Measurements from ENCODE around the gene TAF3. TPM values are rescaled to one million over a fixed set of nuclear protein-coding genes. Genes with fewer than 3 reads are reported as not detected.
A peak's percentile ranks its signal among the peaks of the same experiment; 100 is the strongest.

Gene TAF3
- polyA plus RNA-seq, 3 donors from 2014 or later, result 3.5 to 13.2 (median 5.5) TPM

GRCh38 chr10:7960108-7960507 lies 141.8 kb downstream of the TAF3 start:
- Mint-ChIP-seq H3K27me3 (ENCODE audit: low read depth in 3 of 3) (peaks cover 0 to 3% (median 0%) of the 10 kb centered on the region in 3 donors), H3K4me1 (peaks cover 7 to 15% of the 10 kb centered on the region in 2 donors), H3K27ac (no peak overlapping the region), H3K4me3 (no peak overlapping the region), H3K36me3 (peaks cover 14 to 19% (median 17%) of the 10 kb centered on the region in 3 donors), H3K9me3 (no peaks in the 10 kb centered on the region)
- DNase-seq, result no peak

GRCh38 chr10:7962592-7962991 lies 144.3 kb downstream of the TAF3 start:
- Mint-ChIP-seq H3K4me1 (peaks cover 0 to 2% of the 10 kb centered on the region in 2 donors), H3K27ac (no peak overlapping the region), H3K9me3 (no peaks in the 10 kb centered on the region), H3K4me3 (no peak overlapping the region), H3K27me3 (ENCODE audit: low read depth in 3 of 3) (peaks cover 1 to 5% (median 2%) of the 10 kb centered on the region in 3 donors), H3K36me3 (peaks cover 21 to 29% (median 23%) of the 10 kb centered on the region in 3 donors)
- no peak for DNase-seq

- H3K4me3 Mint-ChIP-seq, result no peak overlapping the region
- peaks cover 2 to 5% of the 10 kb centered on the region in 2 donors for H3K4me1 Mint-ChIP-seq
- DNase-seq, result no peak
- H3K27ac Mint-ChIP-seq, result no peak overlapping the region
- peaks cover 23 to 26% (median 25%) of the 10 kb centered on the region in 3 donors for H3K36me3 Mint-ChIP-seq
- peaks cover 1 to 5% (median 2%) of the 10 kb centered on the region in 3 donors for H3K27me3 Mint-ChIP-seq (ENCODE audit: low read depth in 3 of 3)
- H3K9me3 Mint-ChIP-seq, result no peaks in the 10 kb centered on the region
These were observed 147.2 kb downstream of the TAF3 start for GRCh38 chr10:7965457-7965856.

GRCh38 chr10:7967035-7967434 lies 148.7 kb downstream of the TAF3 start:
- peaks cover 2 to 9% of the 10 kb centered on the region in 2 donors for H3K4me1 Mint-ChIP-seq
- H3K9me3 Mint-ChIP-seq, result no peaks in the 10 kb centered on the region
- no peak overlapping the region for H3K4me3 Mint-ChIP-seq
- no peak for DNase-seq
- H3K27me3 Mint-ChIP-seq (ENCODE audit: low read depth in 3 of 3), result peaks cover 2 to 5% (median 2%) of the 10 kb centered on the region in 3 donors
- no peak overlapping the region for H3K27ac Mint-ChIP-seq
- peaks cover 23 to 26% (median 25%) of the 10 kb centered on the region in 3 donors for H3K36me3 Mint-ChIP-seq

- no peak for DNase-seq
- Mint-ChIP-seq H3K4me1 (peaks cover 2 to 10% of the 10 kb centered on the region in 2 donors), H3K4me3 (no peak overlapping the region), H3K9me3 (no peaks in the 10 kb centered on the region), H3K27ac (no peak overlapping the region), H3K27me3 (ENCODE audit: low read depth in 3 of 3) (peaks cover 2 to 5% (median 3%) of the 10 kb centered on the region in 3 donors), H3K36me3 (peaks cover 23 to 30% (median 23%) of the 10 kb centered on the region in 3 donors)
These were observed 150.3 kb downstream of the TAF3 start for GRCh38 chr10:7968510-7969112.

GRCh38 chr10:7969623-7970022 lies 151.3 kb downstream of the TAF3 start:
- H3K27ac Mint-ChIP-seq, result no peak overlapping the region
- H3K36me3 Mint-ChIP-seq, result peaks cover 13 to 24% (median 19%) of the 10 kb centered on the region in 3 donors
- peaks cover 2 to 16% of the 10 kb centered on the region in 2 donors for H3K4me1 Mint-ChIP-seq
- no peak for DNase-seq
- peaks cover 2 to 5% (median 3%) of the 10 kb centered on the region in 3 donors for H3K27me3 Mint-ChIP-seq (ENCODE audit: low read depth in 3 of 3)
- no peaks in the 10 kb centered on the region for H3K9me3 Mint-ChIP-seq
- H3K4me3 Mint-ChIP-seq, result no peak overlapping the region

GRCh38 chr10:7971949-7972348 lies 153.6 kb downstream of the TAF3 start:
- no peak overlapping the region for H3K27ac Mint-ChIP-seq
- H3K9me3 Mint-ChIP-seq, result no peaks in the 10 kb centered on the region
- H3K27me3 Mint-ChIP-seq (ENCODE audit: low read depth in 3 of 3), result peaks cover 0 to 1% (median 0%) of the 10 kb centered on the region in 3 donors
- DNase-seq, result no peak
- H3K4me1 Mint-ChIP-seq, result peaks cover 0 to 16% of the 10 kb centered on the region in 2 donors
- peaks cover 0 to 16% (median 10%) of the 10 kb centered on the region in 3 donors for H3K36me3 Mint-ChIP-seq
- H3K4me3 Mint-ChIP-seq, result no peak overlapping the region

GRCh38 chr10:7972367-7972766 lies 154.1 kb downstream of the TAF3 start:
- no peak overlapping the region for H3K27ac Mint-ChIP-seq
- H3K4me1 Mint-ChIP-seq, result peaks cover 0 to 16% of the 10 kb centered on the region in 2 donors
- H3K27me3 Mint-ChIP-seq (ENCODE audit: low read depth in 3 of 3), result peaks cover 0 to 1% (median 0%) of the 10 kb centered on the region in 3 donors

GRCh38 chr10:7980196-7980595 lies 161.9 kb downstream of the TAF3 start:
- peaks cover 0 to 6% (median 0%) of the 10 kb centered on the region in 3 donors for H3K27me3 Mint-ChIP-seq (ENCODE audit: low read depth in 3 of 3)
- H3K36me3 Mint-ChIP-seq, result peaks cover 5 to 33% (median 31%) of the 10 kb centered on the region in 3 donors
- H3K4me1 Mint-ChIP-seq, result no peaks in the 10 kb centered on the region
- peak overlapping the region in 1 of 6 donors; percentile 20 for H3K27ac Mint-ChIP-seq
- H3K9me3 Mint-ChIP-seq, result no peaks in the 10 kb centered on the region
- H3K4me3 Mint-ChIP-seq, result no peak overlapping the region
- no peak for DNase-seq

More at GRCh38 chr10:7972367-7972766, 154.1 kb downstream of the TAF3 start:
- Mint-ChIP-seq H3K36me3 (peaks cover 0 to 18% (median 14%) of the 10 kb centered on the region in 3 donors), H3K4me3 (no peak overlapping the region), H3K9me3 (no peaks in the 10 kb centered on the region)
- no peak for DNase-seq

GRCh38 chr10:7982727-7983126 lies 164.4 kb downstream of the TAF3 start:
- Mint-ChIP-seq H3K4me3 (no peak overlapping the region), H3K4me1 (no peaks in the 10 kb centered on the region), H3K27me3 (ENCODE audit: low read depth in 3 of 3) (peaks cover 0 to 7% (median 2%) of the 10 kb centered on the region in 3 donors), H3K27ac (no peak overlapping the region), H3K36me3 (peaks cover 9 to 38% (median 34%) of the 10 kb centered on the region in 3 donors), H3K9me3 (no peaks in the 10 kb centered on the region)
- no peak for DNase-seq

GRCh38 chr10:7984325-7984724 lies 166.0 kb downstream of the TAF3 start:
- no peaks in the 10 kb centered on the region for H3K4me1 Mint-ChIP-seq
- peaks cover 0 to 7% (median 3%) of the 10 kb centered on the region in 3 donors for H3K27me3 Mint-ChIP-seq (ENCODE audit: low read depth in 3 of 3)
- H3K27ac Mint-ChIP-seq, result no peak overlapping the region
- H3K36me3 Mint-ChIP-seq, result peaks cover 5 to 41% (median 39%) of the 10 kb centered on the region in 3 donors
- no peak overlapping the region for H3K4me3 Mint-ChIP-seq
- no peak for DNase-seq
- H3K9me3 Mint-ChIP-seq, result no peaks in the 10 kb centered on the region

GRCh38 chr10:7984896-7985295 lies 166.6 kb downstream of the TAF3 start:
- no peaks in the 10 kb centered on the region for H3K9me3 Mint-ChIP-seq
- no peak for DNase-seq
- no peaks in the 10 kb centered on the region for H3K4me1 Mint-ChIP-seq
- no peak overlapping the region for H3K27ac Mint-ChIP-seq
- H3K4me3 Mint-ChIP-seq, result no peak overlapping the region
- peaks cover 5 to 40% (median 36%) of the 10 kb centered on the region in 3 donors for H3K36me3 Mint-ChIP-seq
- peaks cover 0 to 7% (median 3%) of the 10 kb centered on the region in 3 donors for H3K27me3 Mint-ChIP-seq (ENCODE audit: low read depth in 3 of 3)

- no peaks in the 10 kb centered on the region for H3K4me1 Mint-ChIP-seq
- H3K9me3 Mint-ChIP-seq, result no peaks in the 10 kb centered on the region
- H3K4me3 Mint-ChIP-seq, result no peak overlapping the region
- no peak overlapping the region for H3K27ac Mint-ChIP-seq
- H3K36me3 Mint-ChIP-seq, result peaks cover 5 to 34% (median 24%) of the 10 kb centered on the region in 3 donors
- H3K27me3 Mint-ChIP-seq (ENCODE audit: low read depth in 3 of 3), result peaks cover 0 to 5% (median 3%) of the 10 kb centered on the region in 3 donors
- no peak for DNase-seq
These were observed 168.5 kb downstream of the TAF3 start for GRCh38 chr10:7986851-7987250.

- no peaks in the 10 kb centered on the region for H3K9me3 Mint-ChIP-seq
- H3K27me3 Mint-ChIP-seq (ENCODE audit: low read depth in 3 of 3), result peaks cover 0 to 4% (median 3%) of the 10 kb centered on the region in 3 donors
These were observed 170.7 kb downstream of the TAF3 start for GRCh38 chr10:7988989-7989388.

More at GRCh38 chr10:7988989-7989388, 170.7 kb downstream of the TAF3 start:
- Mint-ChIP-seq H3K4me3 (no peak overlapping the region), H3K36me3 (peaks cover 5 to 39% (median 25%) of the 10 kb centered on the region in 3 donors), H3K27ac (no peak overlapping the region), H3K4me1 (no peaks in the 10 kb centered on the region)
- no peak for DNase-seq

Measured in immature natural killer cell (primary cell).